GM23248 (cell line): Measurements from ENCODE around the gene RABEP1.

Experiments
- EZH2 ChIP-seq: fragments of 200-600 bp; sonication (generic); IDR thresholded peaks from 2 replicates; pipeline ENCODE4 v1.6.1; 2018; ENCODE audit warnings: antibody characterized with exemption, mild to moderate bottlenecking; ENCODE audit not compliant: insufficient read depth, poor library complexity, severe bottlenecking
- EZH2phosphoT487 ChIP-seq: fragments of 200-600 bp; sonication (generic); IDR thresholded peaks from 2 replicates; pipeline ENCODE4 v1.6.1; 2018; ENCODE audit warnings: antibody characterized with exemption, moderate library complexity, mild to moderate bottlenecking, low read depth; ENCODE audit not compliant: insufficient read depth

DNA sequence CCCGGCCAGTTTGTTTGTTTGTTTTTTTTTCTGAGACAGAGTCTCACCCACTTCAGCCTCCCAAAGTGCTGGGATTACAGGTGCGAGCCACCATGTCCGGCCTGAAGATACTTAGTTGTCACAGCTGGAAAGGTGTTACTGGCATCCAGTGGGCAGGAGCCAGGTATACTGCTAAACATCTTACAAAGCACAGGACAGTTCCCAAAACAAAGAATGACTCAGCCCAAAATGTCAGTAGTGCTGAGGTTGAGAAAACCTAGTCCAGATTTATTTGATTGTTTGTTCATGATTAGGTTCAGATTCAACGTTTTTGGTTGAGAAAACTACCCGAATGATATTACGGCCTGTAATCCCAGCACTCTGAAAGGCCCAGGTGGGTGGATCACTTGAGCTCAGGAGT lies 18.6 kb upstream of the RABEP1 start:
- no peak for TF ChIP-seq EZH2phosphoT487
- no peak for TF ChIP-seq EZH2
